ENCODE measurements around the gene KSR2.

GRCh38 chr12:117595751-117596150 lies 373.0 kb downstream of the KSR2 start:
- TF ChIP-seq YY1 (IDR thresholded peaks at IDR 0.05; ENCODE audit: insufficient read depth, insufficient read length) (no peak), ZNF274 (IDR thresholded peaks at IDR 0.05; ENCODE audit: low read depth, low read length) (no peak)
